Right lobe of liver (tissue), 6 donors: ENCODE data around the gene SMIM17. TPM values are rescaled to one million over a fixed set of nuclear protein-coding genes. Genes with fewer than 3 reads are reported as not detected.

Experiments used
- ATAC-seq, 4 donors: fragments of 200-7000 bp; cut with Tn5 transposase; one replicate each; pipeline ENCODE4 v1.9.1; 2020; ENCODE audit warnings: mild to moderate bottlenecking in 4 of 4, moderate library complexity in 4 of 4
- DNase-seq, 3 donors: peaks; one replicate each; pipeline ENCODE4 v3.0.0-alpha.2; 2020
- H3K27ac ChIP-seq, 3 donors: fragments of 200-600 bp; one replicate each; pipeline ENCODE4 v1.8.0; 2022
- H3K27me3 ChIP-seq, 2 donors: fragments of 200-600 bp; one replicate each; pipeline ENCODE4 v1.8.0; 2022
- H3K36me3 ChIP-seq, 4 donors: fragments of 200-600 bp; sonication (generic) in 1 of 4; one replicate each; pipeline versions ENCODE4 v1.5.1 to v1.8.0; 2017 to 2022; ENCODE audit warnings: control low read depth in 1 of 4
- H3K4me1 ChIP-seq, 4 donors: fragments of 200-600 bp; sonication (generic) in 1 of 4; one replicate each; pipeline versions ENCODE4 v1.5.1 to v1.8.0; 2017 to 2022; ENCODE audit warnings: control low read depth in 1 of 4
- H3K4me3 ChIP-seq, 3 donors: fragments of 200-600 bp; one replicate each; pipeline ENCODE4 v1.8.0; 2022
- H3K9me3 ChIP-seq, 4 donors: fragments of 200-600 bp; sonication (generic) in 1 of 4; one replicate each; pipeline versions ENCODE4 v1.5.1 to v1.8.0; 2017 to 2022; ENCODE audit warnings: control low read depth in 1 of 4
- POLR2A ChIP-seq: fragments of 450-650 bp; IDR thresholded peaks from one replicate; pipeline ENCODE4 v1.6.1; 2017; ENCODE audit warnings: antibody characterized with exemption, mild to moderate bottlenecking
- WGBS: methylation state at CpG from one replicate; pipeline ENCODE4 v1.1.6; 2018; ENCODE audit warnings: low coverage, low lambda C conversion rate; ENCODE audit not compliant: insufficient coverage; ENCODE audit errors: missing lambda C conversion rate; 5-methylcytosine and 5-hydroxymethylcytosine counted together
- intact Hi-C, 2 donors: fragments of 100-400 bp; cut with DNase I; formaldehyde crosslinking; loops; one replicate each; pipeline versions ENCODE4 v1.11.2 to v1.14.1; 2022
- total RNA-seq, 6 experiments: library from RNA; depleted of rRNA in 2 of 6; stranded (reverse); fragments of >200 nt in 2 of 6; fragmentation: NEBNext Ultra II Directional in 3 of 6; extraction: Animal tissue kit (Norgen Biotek cat#: 25700) in 3 of 6; gene quantifications; one replicate each; pipeline versions ENCODE4 v1.1.0 to v1.2.4, GENCODE V29; 2016 to 2023
- TF ChIP-seq, protein P1 (sequence below), 4 donors: fragments of 200-600 bp in 3 of 4; fragments of 450-650 bp in 1 of 4; IDR thresholded peaks; one replicate each; pipeline versions ENCODE4 v1.5.1 to v1.8.0; 2016 to 2022; ENCODE audit warnings: antibody characterized with exemption in 4 of 4, mild to moderate bottlenecking in 2 of 4
- donor health status: DM: no; HTN: yes; CAD: no.
- donor health status: DM: no; HTN: no; CAD: no.
- donor health status: DM: no; HTN: no; CAD: no.
- donor health status: DM: no; HTN: yes; CAD: no.
- donor health status: DM: no; HTN: yes; CAD: no.

Gene SMIM17
- total RNA-seq, 6 experiments from 2014 or later, result not detected

DNA sequence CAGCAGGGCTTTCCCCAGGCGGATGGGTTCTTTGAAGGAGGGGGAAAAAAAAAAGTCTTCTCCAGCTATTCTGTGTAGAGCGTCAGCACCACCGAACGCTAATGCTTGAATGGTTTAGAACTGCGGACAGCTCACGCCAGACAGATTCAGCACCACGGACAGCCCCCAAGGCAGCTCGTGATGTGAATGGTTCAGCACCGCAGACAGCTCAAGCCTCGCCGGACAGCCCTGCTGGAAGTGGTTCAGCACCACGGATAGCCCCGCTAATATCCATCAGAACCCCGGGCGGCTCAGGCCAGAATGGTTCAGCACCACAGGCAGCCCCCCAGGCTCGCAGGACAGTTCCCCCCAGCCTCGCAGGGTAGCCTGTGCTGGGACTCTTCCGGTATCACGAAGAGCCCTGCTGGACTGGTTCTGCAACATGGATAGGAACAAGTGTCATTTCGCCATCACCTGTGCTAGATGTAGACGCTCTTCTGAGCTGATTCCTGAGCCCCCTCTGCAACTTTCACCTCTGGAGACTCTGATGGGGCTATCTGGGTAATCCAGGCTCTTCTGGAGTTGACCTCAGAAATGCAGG, 4.9 kb upstream of the SMIM17 start:
- intact Hi-C loops, result no loop called here
- DNase-seq (peak in 1 of 3 donors; percentile 54), ATAC-seq (peak in 3 of 4 donors; percentile 63 to 70 (median 69))
- Histone ChIP-seq H3K36me3 (no peaks in the 10 kb centered on the region), H3K27ac (no peak overlapping the region), H3K27me3 (no peaks in the 10 kb centered on the region), H3K9me3 (peaks cover 0 to 5% (median 1%) of the 10 kb centered on the region in 4 donors), H3K4me1 (no peaks in the 10 kb centered on the region), H3K4me3 (no peak overlapping the region)
- WGBS, result 13% methylated on average over 9 of the region's 21 CpGs
- TF ChIP-seq, protein P1, sequence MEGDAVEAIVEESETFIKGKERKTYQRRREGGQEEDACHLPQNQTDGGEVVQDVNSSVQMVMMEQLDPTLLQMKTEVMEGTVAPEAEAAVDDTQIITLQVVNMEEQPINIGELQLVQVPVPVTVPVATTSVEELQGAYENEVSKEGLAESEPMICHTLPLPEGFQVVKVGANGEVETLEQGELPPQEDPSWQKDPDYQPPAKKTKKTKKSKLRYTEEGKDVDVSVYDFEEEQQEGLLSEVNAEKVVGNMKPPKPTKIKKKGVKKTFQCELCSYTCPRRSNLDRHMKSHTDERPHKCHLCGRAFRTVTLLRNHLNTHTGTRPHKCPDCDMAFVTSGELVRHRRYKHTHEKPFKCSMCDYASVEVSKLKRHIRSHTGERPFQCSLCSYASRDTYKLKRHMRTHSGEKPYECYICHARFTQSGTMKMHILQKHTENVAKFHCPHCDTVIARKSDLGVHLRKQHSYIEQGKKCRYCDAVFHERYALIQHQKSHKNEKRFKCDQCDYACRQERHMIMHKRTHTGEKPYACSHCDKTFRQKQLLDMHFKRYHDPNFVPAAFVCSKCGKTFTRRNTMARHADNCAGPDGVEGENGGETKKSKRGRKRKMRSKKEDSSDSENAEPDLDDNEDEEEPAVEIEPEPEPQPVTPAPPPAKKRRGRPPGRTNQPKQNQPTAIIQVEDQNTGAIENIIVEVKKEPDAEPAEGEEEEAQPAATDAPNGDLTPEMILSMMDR (IDR thresholded peaks at IDR 0.05), result no peak
- no peak for TF ChIP-seq POLR2A

DNA sequence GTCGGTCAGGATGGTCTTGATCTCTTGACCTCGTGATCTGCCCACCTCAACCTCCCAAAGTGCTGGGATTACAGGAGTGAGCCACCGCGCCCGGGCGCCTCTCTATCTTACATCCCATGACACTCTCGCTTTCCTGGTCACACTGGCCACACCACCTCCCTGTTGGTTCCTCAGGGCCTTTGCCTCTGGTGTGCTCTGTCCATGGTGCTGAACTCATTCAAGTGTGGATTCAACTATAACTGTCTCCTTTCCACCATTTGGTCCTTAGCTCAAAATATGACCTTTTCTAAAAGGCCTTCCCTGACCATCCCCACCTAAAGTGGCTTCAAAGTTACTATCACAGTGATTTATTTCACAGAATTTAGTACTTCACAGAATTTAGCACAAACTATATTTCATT, 3.7 kb upstream of the SMIM17 start:
- H3K4me1 ChIP-seq, result no peaks in the 10 kb centered on the region
- DNase-seq (no peak), ATAC-seq (no peak)
- 29% methylated on average over 6 of the region's 7 CpGs for WGBS
- no peaks in the 10 kb centered on the region for H3K27me3 ChIP-seq
- H3K36me3 ChIP-seq, result no peaks in the 10 kb centered on the region
- peaks cover 0 to 3% (median under 1%) of the 10 kb centered on the region in 4 donors for H3K9me3 ChIP-seq
- H3K4me3 ChIP-seq, result no peak overlapping the region
- TF ChIP-seq, protein P1 (IDR thresholded peaks at IDR 0.05), result no peak
- no peak overlapping the region for H3K27ac ChIP-seq
- intact Hi-C loops, result no loop called here

- H3K27me3 ChIP-seq, result no peaks in the 10 kb centered on the region
- ATAC-seq (no peak), DNase-seq (no peak)
- WGBS, result 54% methylated on average over 2 of the region's 25 CpGs
- no peak overlapping the region for H3K27ac ChIP-seq
- H3K36me3 ChIP-seq, result no peaks in the 10 kb centered on the region
- intact Hi-C loops, result no loop called here
- peaks cover 0 to 3% (median 0%) of the 10 kb centered on the region in 4 donors for H3K9me3 ChIP-seq
- H3K4me3 ChIP-seq, result no peak overlapping the region
- TF ChIP-seq, protein P1 (IDR thresholded peaks at IDR 0.05), result no peak
- no peaks in the 10 kb centered on the region for H3K4me1 ChIP-seq
Measured at GRCh38 chr19:56643460-56643955, 549 bp downstream of the SMIM17 start.

DNA sequence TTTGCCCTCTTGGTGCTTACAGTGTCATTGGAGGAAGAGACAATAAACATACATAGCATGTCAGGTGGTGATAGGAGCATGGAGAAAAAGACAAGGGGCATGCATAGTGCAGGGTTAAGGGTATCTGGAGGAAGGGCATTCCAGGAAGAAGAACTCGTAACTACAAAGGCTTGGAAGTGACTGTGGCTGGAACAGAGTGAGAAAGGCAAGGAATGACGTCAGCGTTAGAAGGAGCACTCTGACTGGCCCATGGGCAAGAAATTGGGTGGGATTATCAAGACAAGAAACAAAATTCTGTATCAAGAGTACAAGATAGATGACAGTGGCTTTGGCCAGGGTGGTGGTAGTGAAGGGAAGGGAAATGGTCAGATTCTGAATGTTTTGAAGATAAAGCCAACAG, 11.2 kb downstream of the SMIM17 start:
- Histone ChIP-seq H3K27me3 (no peaks in the 10 kb centered on the region), H3K9me3 (no peaks in the 10 kb centered on the region), H3K36me3 (no peaks in the 10 kb centered on the region), H3K4me3 (no peak overlapping the region), H3K4me1 (no peaks in the 10 kb centered on the region), H3K27ac (no peak overlapping the region)
- TF ChIP-seq POLR2A, result no peak
- TF ChIP-seq, protein P1 (IDR thresholded peaks at IDR 0.05), result no peak
- WGBS, result 55% methylated on average over 3 of the region's 3 CpGs
- no peak for ATAC-seq
- intact Hi-C loops, result no loop called here
- no peak for DNase-seq
